ENCODE data around the gene IFT43.

IFT43 gene

DNA sequence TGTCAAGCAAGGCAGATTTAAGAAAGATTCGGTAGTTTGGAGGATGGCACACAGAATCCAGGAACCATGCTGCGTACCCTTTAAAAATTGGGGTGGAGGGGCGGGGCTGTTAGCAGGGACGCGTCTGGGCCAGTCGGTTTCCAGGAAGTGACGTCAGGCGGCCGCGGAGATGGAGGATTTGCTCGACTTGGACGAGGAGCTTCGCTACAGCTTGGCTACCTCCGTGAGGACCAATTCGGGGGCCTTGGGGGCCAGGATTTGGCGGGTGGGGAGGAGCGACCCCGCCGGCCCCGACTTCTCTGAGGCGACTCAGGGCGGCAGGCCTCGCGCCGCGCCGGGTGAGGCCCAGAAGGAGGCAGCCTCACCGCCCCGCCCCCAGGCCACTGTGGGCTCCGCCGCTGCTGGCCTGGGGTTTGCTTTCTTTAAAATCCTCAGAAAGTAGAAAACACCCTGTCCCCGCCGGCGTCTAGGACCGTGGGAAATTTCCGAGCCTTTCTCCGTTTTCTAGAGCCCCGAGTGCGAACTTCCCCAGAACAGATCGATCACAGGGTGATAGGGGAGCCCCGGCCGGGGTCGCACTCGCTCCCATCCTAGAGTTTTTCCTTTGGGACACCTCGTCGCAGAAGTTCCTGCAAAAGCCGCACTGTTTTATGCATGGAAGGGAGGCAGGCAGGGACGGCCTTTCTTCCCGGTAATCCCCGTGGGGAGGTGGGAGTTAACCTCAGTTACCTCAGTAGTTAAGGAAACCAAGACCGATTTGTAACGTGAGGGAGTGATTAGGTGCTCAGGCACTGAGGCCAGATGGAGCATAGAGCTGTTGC lies at the start of gene IFT43:
Gene IFT43, plus strand, starts transcription at position 146 of the 821 bp plus-strand sequence. Its CDS starts 24 bp downstream, at position 170.
- in situ Hi-C loops (cut with MboI; ENCODE audit: low pct_unique_long_range_greater_than_20kb, low sequenced_read_pairs): no loop called here
- DNase-seq: peak; percentile 78

DNA sequence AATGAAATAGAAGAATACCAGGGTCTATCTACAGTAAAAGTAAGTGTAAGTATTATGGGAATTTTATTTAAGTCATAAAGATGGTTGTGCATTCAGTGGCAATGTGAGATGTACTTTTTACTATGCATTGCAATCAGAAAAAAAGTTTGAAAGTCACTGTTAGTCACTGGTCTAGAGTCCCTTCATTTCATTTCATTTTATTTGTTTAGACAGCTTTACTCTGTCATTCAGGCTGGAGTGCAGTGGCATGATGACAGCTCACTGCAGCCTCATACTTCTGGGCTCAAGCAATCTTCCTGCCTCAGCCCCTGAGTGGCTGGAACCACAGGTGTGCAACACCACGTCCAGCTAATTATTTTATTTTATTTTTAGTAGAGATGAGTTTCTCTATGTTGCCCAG lies 46.4 kb upstream of the IFT43 start:
- in situ Hi-C loops (cut with MboI; ENCODE audit: low pct_unique_long_range_greater_than_20kb, low sequenced_read_pairs): no loop called here
- DNase-seq: no peak

DNA sequence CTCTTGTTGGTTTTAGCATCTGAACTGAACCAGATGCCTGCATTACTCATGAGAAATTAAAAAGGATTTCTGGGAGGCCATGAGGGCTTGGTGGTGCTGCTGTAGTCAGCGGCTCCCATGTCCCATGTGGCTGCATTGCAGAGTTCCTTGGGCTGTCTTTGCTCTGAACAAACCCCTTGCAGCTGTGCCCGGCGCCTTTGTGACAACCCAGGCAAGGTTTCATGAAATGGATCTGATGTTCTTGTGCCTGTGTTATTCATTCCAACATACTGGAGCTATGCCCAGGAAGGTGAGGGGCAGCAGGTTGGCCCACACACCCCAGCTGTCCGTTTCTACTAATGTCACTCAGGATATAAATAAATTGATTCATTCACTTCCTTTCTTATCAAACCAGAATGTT lies 44.5 kb upstream of the IFT43 start:
- no peak for DNase-seq
- in situ Hi-C loops (cut with MboI; ENCODE audit: low pct_unique_long_range_greater_than_20kb, low sequenced_read_pairs): no loop called here

DNA sequence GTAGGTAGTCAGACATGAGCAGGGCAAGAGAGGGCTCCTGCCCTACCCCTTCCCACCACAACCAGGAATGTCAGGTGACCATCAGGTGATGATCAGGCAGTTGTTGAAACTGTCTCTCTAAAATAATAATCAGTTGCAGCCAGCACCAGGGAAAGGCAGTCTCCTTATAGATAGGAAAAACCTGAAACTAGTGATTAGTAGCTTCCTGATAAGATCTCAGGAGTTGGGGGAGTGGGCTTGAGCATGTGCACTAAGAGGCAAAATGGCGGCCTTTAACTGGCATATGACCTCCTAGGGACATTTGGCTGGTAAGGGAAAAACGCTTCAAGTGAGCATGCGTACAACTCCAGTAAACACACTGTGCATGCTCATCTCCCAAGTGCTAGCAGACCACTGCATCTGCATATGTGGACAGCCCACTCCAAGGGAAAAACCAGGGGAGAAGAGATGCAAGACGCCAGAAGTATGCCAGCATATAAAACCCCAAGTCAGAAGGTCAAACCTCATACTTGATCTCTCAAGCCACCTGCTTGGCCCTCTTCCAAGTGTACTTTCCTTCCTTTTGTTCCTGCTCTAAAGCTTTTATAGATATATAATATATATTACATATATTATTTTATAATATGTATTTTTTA lies 40.8 kb upstream of the IFT43 start:
- in situ Hi-C loops (cut with MboI; ENCODE audit: low pct_unique_long_range_greater_than_20kb, low sequenced_read_pairs): no loop called here
- DNase-seq: no peak

DNA sequence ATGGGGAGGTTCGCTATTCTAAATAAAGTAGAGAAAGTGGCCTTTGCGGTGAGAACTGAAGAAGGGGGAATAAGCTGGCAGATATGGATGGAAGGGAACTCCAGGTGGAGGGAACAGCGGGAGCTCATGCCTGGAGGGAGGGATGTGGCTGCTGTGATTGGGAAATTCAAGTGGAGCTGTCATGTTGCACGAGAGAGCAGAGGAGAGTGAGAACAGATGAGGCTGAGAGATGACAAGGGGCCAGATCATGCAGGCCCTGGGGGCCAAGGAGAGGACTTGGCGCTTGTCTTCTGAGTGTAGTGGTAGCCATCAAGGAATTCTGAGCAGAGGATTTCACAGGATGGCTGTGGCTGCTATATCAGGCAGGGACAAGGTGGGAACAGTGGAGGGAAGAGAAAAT lies 38.8 kb upstream of the IFT43 start:
- in situ Hi-C loops (cut with MboI; ENCODE audit: low pct_unique_long_range_greater_than_20kb, low sequenced_read_pairs): no loop called here
- DNase-seq: no peak

DNA sequence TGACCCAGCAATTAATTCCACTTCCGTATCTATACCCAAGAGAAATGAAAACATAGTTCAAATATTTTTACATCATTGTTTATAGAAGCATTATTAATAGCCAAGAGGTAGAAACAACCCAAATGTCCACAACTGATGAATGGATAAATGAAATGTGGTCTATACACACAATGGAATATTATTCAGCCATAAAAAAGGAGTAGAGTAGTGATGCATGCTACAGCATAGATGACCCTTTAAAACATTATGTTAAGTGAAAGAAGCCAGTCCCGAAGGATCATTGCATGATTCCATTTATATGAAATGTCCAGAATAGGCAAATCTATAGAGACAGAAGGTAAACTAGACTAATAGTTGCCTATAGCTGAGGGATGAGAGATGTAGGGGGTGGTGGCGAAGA lies 33.1 kb upstream of the IFT43 start:
- no peak for DNase-seq
- in situ Hi-C loops (cut with MboI; ENCODE audit: low pct_unique_long_range_greater_than_20kb, low sequenced_read_pairs): loop anchor here (25.0 kb wide), 1 partner anchor 240 kb away; no protein-coding TSS in a partner anchor

DNA sequence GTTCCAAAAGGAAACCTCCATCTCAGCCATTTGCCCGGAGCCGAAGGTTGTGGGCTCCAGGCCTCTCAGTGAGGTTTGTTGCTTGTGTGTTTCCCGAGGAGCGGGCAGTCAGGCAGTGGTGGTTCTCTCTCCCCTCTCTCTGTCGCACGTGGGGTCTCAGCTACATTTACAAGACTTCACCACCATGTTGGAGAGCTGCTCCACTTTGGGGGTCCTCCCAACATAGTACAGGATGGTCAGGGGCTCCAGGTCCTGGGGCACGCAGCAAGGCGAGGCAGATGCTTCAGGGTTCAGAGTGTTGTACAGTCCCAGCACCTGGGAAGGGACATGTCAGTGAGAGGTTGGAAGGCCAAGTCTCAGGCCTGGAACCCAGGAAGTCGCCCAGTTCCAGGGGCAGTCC lies 26.5 kb upstream of the IFT43 start:
- in situ Hi-C loops (cut with MboI; ENCODE audit: low pct_unique_long_range_greater_than_20kb, low sequenced_read_pairs): loop anchor here (25.0 kb wide), 1 partner anchor 247 kb away; no protein-coding TSS in a partner anchor
- no peak for DNase-seq

DNA sequence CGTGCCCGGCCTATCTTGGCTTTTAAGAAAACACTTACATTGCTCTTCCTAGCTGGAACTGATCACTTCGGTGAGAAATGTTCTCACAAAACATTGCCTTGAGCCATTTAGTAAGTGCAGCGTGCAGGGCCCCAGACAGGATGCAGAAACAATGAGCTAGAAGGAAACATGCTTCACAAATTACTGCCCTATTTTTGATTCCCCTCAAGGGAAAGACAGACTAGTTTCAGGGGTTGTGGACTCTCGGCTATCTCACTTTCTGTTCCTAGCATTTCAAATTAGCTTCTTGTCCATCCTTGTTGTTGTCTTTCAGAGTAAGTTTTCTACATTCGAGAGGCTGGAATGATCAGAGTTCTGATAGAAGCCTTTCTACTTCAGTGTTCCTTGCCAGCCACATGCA lies 25.3 kb upstream of the IFT43 start:
- in situ Hi-C loops (cut with MboI; ENCODE audit: low pct_unique_long_range_greater_than_20kb, low sequenced_read_pairs): loop anchor here (25.0 kb wide), 1 partner anchor 248 kb away; no protein-coding TSS in a partner anchor
- no peak for DNase-seq

DNA sequence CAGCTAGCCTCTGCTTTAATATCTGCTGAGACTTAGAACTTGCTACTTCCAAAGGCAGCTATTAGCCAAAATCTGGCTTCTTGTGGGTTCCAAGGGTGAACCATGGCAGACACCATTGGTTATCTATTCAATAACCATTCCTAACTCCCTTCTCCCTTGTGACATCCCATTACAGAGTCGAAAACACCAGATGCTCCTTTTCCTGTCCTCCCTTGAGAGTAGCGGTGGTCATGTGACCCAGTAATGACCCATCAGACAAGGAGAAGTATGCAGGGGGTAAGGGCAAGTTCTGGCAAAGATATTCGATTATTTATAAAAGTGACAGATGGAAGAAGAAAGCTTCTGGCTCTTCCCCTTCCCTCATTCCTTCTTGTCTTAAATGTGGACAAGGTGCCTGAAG lies 23.9 kb upstream of the IFT43 start:
- DNase-seq: no peak
- in situ Hi-C loops (cut with MboI; ENCODE audit: low pct_unique_long_range_greater_than_20kb, low sequenced_read_pairs): loop anchor here (25.0 kb wide), 1 partner anchor 249 kb away; no protein-coding TSS in a partner anchor

DNA sequence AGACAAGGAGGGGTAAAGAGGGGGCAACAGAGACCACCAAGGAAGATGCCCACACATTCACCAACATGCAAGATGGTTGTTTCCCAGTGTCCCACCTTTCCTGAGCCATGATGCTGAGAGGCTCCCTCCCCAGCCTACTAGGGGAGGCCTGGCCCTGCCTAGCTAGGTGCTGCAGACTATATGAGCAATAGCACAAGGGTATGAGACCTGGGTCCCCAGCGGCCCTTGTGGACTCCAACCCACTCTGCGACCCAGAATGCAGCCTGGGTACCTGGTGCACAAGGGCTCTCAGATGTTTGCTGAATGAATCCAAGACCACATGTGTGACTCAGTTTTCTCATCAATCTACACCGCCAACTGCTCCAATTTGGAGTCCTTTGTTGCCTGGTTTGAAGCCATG lies 17.7 kb upstream of the IFT43 start:
- in situ Hi-C loops (cut with MboI; ENCODE audit: low pct_unique_long_range_greater_than_20kb, low sequenced_read_pairs): loop anchor here (25.0 kb wide), 1 partner anchor 256 kb away; no protein-coding TSS in a partner anchor
- no peak for DNase-seq

DNA sequence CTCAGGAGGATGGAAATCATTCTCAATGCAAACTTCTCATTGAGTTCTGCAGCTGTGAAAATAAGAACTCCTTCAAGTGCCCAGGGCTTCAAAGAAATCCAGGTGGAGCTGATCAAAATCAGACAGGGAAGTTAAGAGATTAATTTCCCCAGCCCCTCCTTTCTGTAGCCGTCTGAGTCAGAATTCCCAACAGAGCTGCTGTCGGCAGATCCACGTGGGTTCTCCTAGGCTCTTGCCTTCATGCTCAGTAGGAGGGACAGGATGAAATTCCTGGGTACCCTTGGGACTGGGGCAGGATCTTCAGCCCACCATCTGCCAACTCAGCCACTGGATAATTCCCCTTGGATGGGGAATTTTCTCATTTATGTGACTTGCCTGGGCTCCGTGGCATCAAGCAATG lies 17.1 kb upstream of the IFT43 start:
- DNase-seq: no peak

DNA sequence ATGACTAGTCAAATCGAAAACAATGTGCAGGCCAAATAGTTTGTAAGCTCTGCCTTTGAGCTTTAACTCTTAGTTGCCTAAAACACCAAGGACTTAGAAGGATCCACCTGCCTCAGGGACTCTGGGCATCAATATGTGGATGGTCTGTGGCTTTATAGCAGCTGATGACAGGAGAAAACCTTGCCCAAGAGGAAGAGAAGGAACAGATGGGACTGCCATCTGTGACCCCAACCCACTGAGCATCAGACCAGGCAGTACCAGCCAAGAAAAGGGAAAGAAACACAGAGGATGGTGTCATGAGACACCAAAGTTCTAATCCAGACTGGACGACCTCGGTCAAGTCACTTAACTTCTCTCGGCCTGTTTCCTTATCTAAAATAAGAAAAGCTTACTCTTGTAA lies 16.4 kb upstream of the IFT43 start:
- in situ Hi-C loops (cut with MboI; ENCODE audit: low pct_unique_long_range_greater_than_20kb, low sequenced_read_pairs): loop anchor here (25.0 kb wide), 1 partner anchor 257 kb away; no protein-coding TSS in a partner anchor
- no peak for DNase-seq

More for the DNA sequence above, 17.1 kb upstream of the IFT43 start:
- in situ Hi-C loops (cut with MboI; ENCODE audit: low pct_unique_long_range_greater_than_20kb, low sequenced_read_pairs): loop anchor here (25.0 kb wide), 1 partner anchor 256 kb away; no protein-coding TSS in a partner anchor

DNA sequence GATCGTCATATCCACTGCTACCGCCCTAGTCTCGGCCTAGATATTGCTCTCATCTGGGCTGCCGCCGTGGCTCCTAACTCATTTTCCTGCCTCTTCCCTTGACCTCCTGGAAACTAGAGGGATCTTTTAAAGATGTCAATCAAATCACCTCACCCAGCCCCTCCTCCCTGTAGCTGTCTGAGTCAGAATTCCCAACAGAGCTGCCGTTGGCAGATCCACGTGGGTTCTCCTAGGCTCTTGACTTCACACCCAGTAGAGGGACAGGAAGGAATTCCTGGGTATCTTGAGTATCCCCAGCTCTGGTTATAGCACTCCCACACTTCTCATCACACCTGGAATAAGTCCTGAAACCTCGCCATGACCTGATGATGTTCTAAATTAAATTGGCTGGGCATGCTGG lies 15.7 kb upstream of the IFT43 start:
- in situ Hi-C loops (cut with MboI; ENCODE audit: low pct_unique_long_range_greater_than_20kb, low sequenced_read_pairs): loop anchor here (25.0 kb wide), 1 partner anchor 258 kb away; no protein-coding TSS in a partner anchor
- DNase-seq: no peak

DNA sequence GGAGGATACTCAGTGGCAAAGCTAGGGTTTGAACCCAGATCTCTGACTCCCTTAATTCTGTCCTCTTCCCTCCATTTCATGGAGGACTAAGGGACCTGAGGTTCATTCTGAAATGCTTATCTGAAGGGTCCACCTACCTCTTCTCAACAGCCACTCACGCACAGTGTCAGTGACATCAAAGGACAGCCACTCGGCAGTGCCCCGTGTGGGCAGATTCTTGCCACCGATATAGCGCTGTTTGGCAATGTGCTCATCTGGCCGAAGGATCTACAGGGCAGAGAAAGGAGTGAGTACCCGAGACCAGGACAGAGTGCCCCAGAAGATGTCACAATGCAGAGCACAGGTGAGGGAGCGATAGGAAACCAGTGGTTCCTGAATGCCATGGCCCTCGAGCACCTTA lies 14.6 kb upstream of the IFT43 start:
- in situ Hi-C loops (cut with MboI; ENCODE audit: low pct_unique_long_range_greater_than_20kb, low sequenced_read_pairs): loop anchor here (25.0 kb wide), 1 partner anchor 259 kb away; no protein-coding TSS in a partner anchor

DNA sequence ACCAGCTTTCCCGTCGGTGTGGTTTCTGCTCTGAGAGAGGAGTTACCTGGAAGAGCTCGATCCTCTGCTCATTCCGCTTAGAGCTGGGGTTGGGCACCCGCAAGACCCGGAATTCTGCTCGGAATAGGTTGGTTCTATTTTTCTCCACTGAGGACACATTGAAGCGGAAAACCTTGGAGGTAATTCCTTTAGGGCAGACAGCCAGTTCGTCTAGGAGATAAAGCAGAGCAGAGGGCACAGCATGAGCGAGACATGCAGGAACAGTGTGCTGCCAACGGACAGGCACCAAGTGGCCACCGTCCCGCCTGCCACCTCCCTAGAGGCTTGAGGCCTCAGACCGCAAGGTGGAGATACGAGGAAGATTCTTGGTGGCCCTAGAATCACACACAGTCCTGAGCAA lies 14.1 kb upstream of the IFT43 start:
- in situ Hi-C loops (cut with MboI; ENCODE audit: low pct_unique_long_range_greater_than_20kb, low sequenced_read_pairs): loop anchor here (25.0 kb wide), 1 partner anchor 259 kb away; no protein-coding TSS in a partner anchor
- no peak for DNase-seq

More for the DNA sequence above, 14.6 kb upstream of the IFT43 start:
- no peak for DNase-seq

DNA sequence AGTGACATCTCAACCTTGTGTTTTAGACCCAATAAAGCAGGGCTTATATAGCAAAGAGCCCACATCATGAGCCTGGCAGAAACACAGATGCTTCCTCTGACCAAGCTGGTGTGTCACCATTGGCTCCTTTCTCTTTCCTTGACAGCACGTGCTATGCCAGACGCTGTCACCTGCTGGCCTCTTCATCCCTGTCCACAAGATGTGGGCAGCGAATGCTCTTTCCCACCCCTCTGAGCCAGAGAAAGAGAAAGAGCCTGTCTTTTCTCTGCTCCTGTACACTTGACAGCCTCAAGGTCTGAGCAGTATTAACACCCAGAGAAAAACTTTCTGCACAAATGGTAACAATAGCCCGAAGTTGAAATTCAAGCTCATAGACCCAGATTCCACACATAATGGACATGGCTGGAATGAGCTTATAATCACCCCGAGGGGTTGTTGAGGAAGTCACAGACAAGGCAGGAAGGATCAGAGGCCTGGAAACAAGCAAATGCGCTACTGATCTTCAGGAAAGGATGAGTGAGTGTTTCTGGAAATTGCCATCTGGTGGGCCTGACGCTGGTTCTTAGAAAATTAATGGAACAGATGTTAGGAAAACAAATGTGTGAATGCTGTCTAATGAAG lies 12.7 kb upstream of the IFT43 start:
- in situ Hi-C loops (cut with MboI; ENCODE audit: low pct_unique_long_range_greater_than_20kb, low sequenced_read_pairs): loop anchor here (25.0 kb wide), 1 partner anchor 261 kb away; no protein-coding TSS in a partner anchor

DNA sequence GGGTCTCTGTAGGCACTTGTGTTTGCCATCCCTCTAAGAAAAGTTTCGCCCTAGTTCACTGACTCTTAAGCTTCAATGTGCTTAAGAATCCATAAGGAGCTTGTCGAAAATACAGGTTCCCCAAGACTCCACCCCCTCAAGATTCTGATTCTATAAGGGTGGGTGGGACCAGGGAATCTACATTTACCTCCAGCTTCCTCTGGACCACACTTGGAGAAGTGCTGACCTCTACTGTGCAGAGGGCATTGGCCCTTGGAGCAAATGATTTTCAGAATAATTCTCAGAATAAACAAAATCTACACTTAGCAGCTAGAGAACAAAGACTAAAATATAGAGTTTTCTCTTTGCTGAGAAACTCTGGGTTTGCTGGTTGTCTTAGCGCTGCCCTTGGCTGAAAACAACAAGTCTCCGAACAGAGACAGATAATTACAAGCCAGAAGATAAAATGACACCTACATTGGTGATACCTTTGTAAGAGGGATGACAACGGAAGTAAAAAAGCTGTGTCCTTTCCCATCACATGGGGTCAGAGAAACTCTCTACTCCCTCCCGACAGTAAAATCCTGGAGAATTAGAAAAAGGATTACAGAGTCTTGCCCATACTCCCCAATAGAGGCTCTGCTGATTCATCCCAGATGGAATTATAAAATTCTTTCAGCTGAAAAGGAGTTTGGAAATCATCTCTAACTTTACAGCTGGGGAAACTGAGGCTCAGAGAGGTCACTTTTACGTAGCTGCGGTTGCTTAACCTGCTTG lies 8.6 kb upstream of the IFT43 start:
- DNase-seq: no peak
- in situ Hi-C loops (cut with MboI; ENCODE audit: low pct_unique_long_range_greater_than_20kb, low sequenced_read_pairs): no loop called here

More for the DNA sequence above, 12.7 kb upstream of the IFT43 start:
- DNase-seq: no peak

DNA sequence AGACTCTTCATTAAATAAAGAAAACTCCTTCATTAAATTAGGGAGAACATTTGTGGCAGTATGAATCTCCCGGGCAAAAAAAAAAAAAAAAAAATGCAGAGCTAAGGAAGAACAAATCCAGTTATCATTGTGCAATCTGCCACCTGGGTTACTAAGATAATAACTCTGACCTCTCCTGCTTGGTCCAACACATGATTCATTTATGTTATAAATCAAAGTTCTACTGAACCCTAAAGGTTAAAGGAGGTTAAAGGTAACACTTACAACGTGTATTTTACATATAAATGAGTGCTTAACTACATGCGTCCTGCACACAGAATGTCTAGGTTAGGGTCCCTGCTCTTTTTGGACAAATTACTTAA lies 8.0 kb upstream of the IFT43 start:
- in situ Hi-C loops (cut with MboI; ENCODE audit: low pct_unique_long_range_greater_than_20kb, low sequenced_read_pairs): no loop called here

DNA sequence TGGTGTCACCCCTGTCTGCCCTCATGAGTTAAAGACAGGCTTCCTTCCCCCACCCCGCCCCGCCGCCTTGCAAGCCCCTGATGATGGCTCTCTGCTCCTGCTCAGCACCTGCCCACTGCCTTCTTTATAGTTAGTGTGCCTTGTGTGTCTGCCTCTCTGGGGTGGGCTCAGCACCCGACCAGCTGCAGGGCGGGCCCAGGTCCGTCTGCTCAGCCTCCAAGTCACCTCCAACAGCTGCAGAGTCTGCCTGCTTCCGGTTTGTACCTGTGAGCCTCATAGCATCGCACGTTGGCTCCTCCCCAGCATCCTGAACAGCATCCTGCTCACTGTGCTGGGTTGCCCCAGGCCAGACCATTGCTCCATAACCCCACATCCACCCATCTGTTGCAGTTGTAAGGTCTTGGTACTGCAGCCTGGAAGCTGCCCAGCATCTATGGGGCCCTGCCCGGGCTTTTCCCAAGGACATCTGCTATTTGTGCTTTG lies 7.3 kb upstream of the IFT43 start:
- no peak for DNase-seq
- in situ Hi-C loops (cut with MboI; ENCODE audit: low pct_unique_long_range_greater_than_20kb, low sequenced_read_pairs): no loop called here

More for the DNA sequence above, 8.0 kb upstream of the IFT43 start:
- DNase-seq: no peak
